OCI-LY7 (cell line): ENCODE measurements around the gene ATP6V1B1. TPM values are rescaled to one million over a fixed set of nuclear protein-coding genes. Genes with fewer than 3 reads are reported as not detected.

Experiments used
- BruUV-seq: library from RNA; stranded (reverse); fragments of 400-500 nt; replicated peaks from 2 replicates; lab custom pipeline; 2021; lab: Mats Ljungman, UMichigan
- CTCF ChIA-PET: fragments of 300-600 bp; sonication (Branson Sonifier 250); formaldehyde crosslinking; loops from one replicate; lab custom pipeline; 2022; ENCODE audit warnings: antibody characterized with exemption; ENCODE audit not compliant: unreplicated experiment; lab: Charles Lee
- POLR2A ChIA-PET: fragments of 300-600 bp; sonication (Branson Sonifier 250); formaldehyde crosslinking; loops from one replicate; lab custom pipeline; 2022; ENCODE audit warnings: antibody characterized with exemption; lab: Charles Lee
- DNase-seq: peaks from one replicate; pipeline ENCODE4 v3.0.0-alpha.2; 2015; ENCODE audit warnings: low spot score
- H2AFZ ChIP-seq: fragments of 200-600 bp; sonication (generic), shearing (Covaris generic); 2 replicates; pipeline ENCODE4 v1.6.1; 2014; ENCODE audit warnings: mild to moderate bottlenecking, antibody characterized with exemption, low read length, moderate library complexity
- H3K27ac ChIP-seq: fragments of 200-600 bp; sonication (generic); 2 replicates; pipeline ENCODE4 v1.5.1; 2014; ENCODE audit warnings: mixed run types, low read depth, mild to moderate bottlenecking, moderate library complexity, low read length, inconsistent platforms; ENCODE audit not compliant: poor library complexity, severe bottlenecking
- H3K36me3 ChIP-seq: fragments of 200-600 bp; sonication (generic); 2 replicates; pipeline ENCODE4 v1.6.1; 2014; ENCODE audit warnings: mild to moderate bottlenecking, antibody characterized with exemption, low read length, moderate library complexity, mixed read lengths; ENCODE audit not compliant: insufficient read depth
- H3K4me1 ChIP-seq: fragments of 200-600 bp; sonication (generic); 2 replicates; pipeline ENCODE4 v1.5.1; 2014; ENCODE audit warnings: mild to moderate bottlenecking, low read length; ENCODE audit not compliant: insufficient read depth, poor library complexity, severe bottlenecking
- H3K4me2 ChIP-seq: fragments of 200-600 bp; sonication (generic); 2 replicates; pipeline ENCODE4 v1.6.1; 2014; ENCODE audit warnings: mild to moderate bottlenecking, low read length
- H3K4me3 ChIP-seq: fragments of 200-600 bp; sonication (generic); 2 replicates; pipeline ENCODE4 v1.5.1; 2014; ENCODE audit warnings: mild to moderate bottlenecking, low read depth, low read length; ENCODE audit not compliant: poor library complexity, severe bottlenecking
- H3K79me2 ChIP-seq: fragments of 200-600 bp; sonication (generic); 2 replicates; pipeline ENCODE4 v1.6.1; 2016; ENCODE audit warnings: low read depth, mild to moderate bottlenecking, low read length, moderate library complexity, mixed read lengths; ENCODE audit not compliant: insufficient read depth
- H3K9me2 ChIP-seq: fragments of 200-600 bp; sonication (generic); 2 replicates; pipeline ENCODE4 v1.6.1; 2016; ENCODE audit warnings: mild to moderate bottlenecking, low read length, mixed read lengths; ENCODE audit not compliant: insufficient read depth
- H3K9me3 ChIP-seq: fragments of 200-600 bp; sonication (generic); 2 replicates; pipeline ENCODE4 v1.6.1; 2014; ENCODE audit warnings: mild to moderate bottlenecking, mixed run types, low read length, mixed read lengths
- H4K20me1 ChIP-seq: fragments of 200-600 bp; sonication (generic); 2 replicates; pipeline ENCODE4 v1.6.1; 2014; ENCODE audit warnings: mild to moderate bottlenecking, antibody characterized with exemption, low read length, moderate library complexity, mixed read lengths; ENCODE audit not compliant: insufficient read depth
- CTCF ChIP-seq: fragments of 200-600 bp; sonication (generic); conservative IDR thresholded peaks from 2 replicates; pipeline ENCODE4 v1.5.1; 2014; ENCODE audit warnings: mild to moderate bottlenecking, antibody characterized with exemption, low read length, moderate library complexity, mixed read lengths
- EZH2phosphoT487 ChIP-seq: fragments of 200-600 bp; sonication (generic); IDR thresholded peaks from 2 replicates; pipeline ENCODE4 v1.6.1; 2018; ENCODE audit warnings: low read depth, borderline replicate concordance, mild to moderate bottlenecking, mixed run types, antibody characterized with exemption, low read length, moderate library complexity, mixed read lengths
- intact Hi-C: fragments of 100-400 bp; cut with micrococcal nuclease; formaldehyde crosslinking; loops from one replicate; pipeline ENCODE4 v1.10.0; 2022; ENCODE audit not compliant: unreplicated experiment
- total RNA-seq, 2 experiments: library from RNA; depleted of rRNA in 1 of 2; stranded (reverse); fragments of >200 nt in 1 of 2; shearing (Covaris generic) in 1 of 2; gene quantifications; 2 replicates each; pipeline ENCODE4 v1.2.3, GENCODE V29; 2014 to 2022

Gene ATP6V1B1
- total RNA-seq, 2 experiments from 2014 or later, result not detected

- no peak overlapping the region for H2AFZ ChIP-seq
- H3K4me2 ChIP-seq, result no peak overlapping the region
- ChIA-PET CTCF (no interaction called here), POLR2A (no interaction called here)
- H4K20me1 ChIP-seq, result no peaks in the 10 kb centered on the region
- TF ChIP-seq CTCF, result no peak
- no peak for TF ChIP-seq EZH2phosphoT487
- H3K79me2 ChIP-seq, result no peaks in the 10 kb centered on the region
- no peaks in the 10 kb centered on the region for H3K9me3 ChIP-seq
- no peak for DNase-seq
- BruUV-seq, result no TSS peak
- no peaks in the 10 kb centered on the region for H3K36me3 ChIP-seq
- H3K27ac ChIP-seq, result no peak overlapping the region
- intact Hi-C loops, result no loop called here
- H3K4me3 ChIP-seq, result no peak overlapping the region
- no peaks in the 10 kb centered on the region for H3K9me2 ChIP-seq
- H3K4me1 ChIP-seq, result no peaks in the 10 kb centered on the region
Measured at GRCh38 chr2:70894765-70895164, 40.9 kb upstream of the ATP6V1B1 start.

- no TSS peak for BruUV-seq
- Histone ChIP-seq H3K4me3 (no peak overlapping the region), H3K9me3 (no peaks in the 10 kb centered on the region), H3K9me2 (no peaks in the 10 kb centered on the region), H3K4me1 (no peaks in the 10 kb centered on the region), H3K4me2 (no peak overlapping the region), H4K20me1 (no peaks in the 10 kb centered on the region), H3K27ac (no peak overlapping the region), H3K36me3 (no peaks in the 10 kb centered on the region), H3K79me2 (no peaks in the 10 kb centered on the region), H2AFZ (no peak overlapping the region)
- ChIA-PET POLR2A (no interaction called here), CTCF (no interaction called here)
- intact Hi-C loops, result no loop called here
- no peak for TF ChIP-seq CTCF
- no peak for TF ChIP-seq EZH2phosphoT487
- DNase-seq, result no peak
Measured at GRCh38 chr2:70895249-70895648, 40.5 kb upstream of the ATP6V1B1 start.

GRCh38 chr2:70895998-70896764 is 39.5 kb upstream of the ATP6V1B1 start:
- no peak for TF ChIP-seq CTCF
- no peak for TF ChIP-seq EZH2phosphoT487
- Histone ChIP-seq H3K27ac (no peak overlapping the region), H4K20me1 (no peaks in the 10 kb centered on the region), H3K36me3 (no peaks in the 10 kb centered on the region), H3K9me2 (no peaks in the 10 kb centered on the region), H3K9me3 (no peaks in the 10 kb centered on the region), H3K4me3 (no peak overlapping the region), H3K4me1 (no peaks in the 10 kb centered on the region), H3K79me2 (no peaks in the 10 kb centered on the region), H3K4me2 (no peak overlapping the region), H2AFZ (no peak overlapping the region)
- CTCF ChIA-PET, result no interaction called here
- POLR2A ChIA-PET, result no interaction called here
- no peak for DNase-seq
- intact Hi-C loops, result no loop called here
- no TSS peak for BruUV-seq
